K562 (cell line): Measurements from ENCODE around the gene SMCO4. TPM values are rescaled to one million over a fixed set of nuclear protein-coding genes. Genes with fewer than 3 reads are reported as not detected.

Source experiments
- ATAC-seq: fragments of 200-7000 bp; cut with Tn5 transposase; 3 replicates; pipeline ENCODE4 v1.9.1; 2020; ENCODE audit warnings: moderate library complexity
- BruUV-seq: library from RNA; stranded (reverse); fragments of 400-500 nt; replicated peaks from 2 replicates; lab custom pipeline; 2021; lab: Mats Ljungman, UMichigan
- CTCF ChIA-PET: fragments of 300-600 bp; formaldehyde crosslinking; extraction: SDS; loops from one replicate; lab custom pipeline; 2021; ENCODE audit warnings: low intra/inter-chr PET ratio; lab: Yijun Ruan, JAX
- POLR2A ChIA-PET: fragments of 300-600, 350-650 bp; sonication (Branson Sonifier 250); formaldehyde crosslinking; extraction: SDS; loops from one replicate; lab custom pipeline; 2021; ENCODE audit warnings: antibody characterized with exemption, inconsistent platforms; lab: Yijun Ruan, JAX
- DNase-seq, 4 experiments: peaks; one replicate each; pipeline versions ENCODE4 v3.0.0 to v3.0.0-alpha.2; 2011 to 2018; ENCODE audit warnings: low spot score in 3 of 4, mixed read lengths in 3 of 4; ENCODE audit errors: extremely low read depth in 1 of 4
- FAIRE-seq: peaks from 2 replicates; lab custom pipeline; 2011; peaks lifted over from hg19 to GRCh38; lab: Jason Lieb, UNC
- H2AFZ ChIP-seq: 2 replicates; pipeline ENCODE4 v1.6.0; 2011; ENCODE audit warnings: low read depth, low read length, control low read depth, inconsistent platforms
- H3K27ac ChIP-seq: fragments of 200-600 bp; 3 replicates; pipeline ENCODE4 v1.8.0; 2011; ENCODE audit warnings: low read depth, mild to moderate bottlenecking, control low read depth, inconsistent platforms, low read length, moderate library complexity, mixed read lengths; ENCODE audit errors: extremely low read depth
- H3K27me3 ChIP-seq, 2 experiments: fragments of 300-600 bp in 1 of 2; 2 replicates in 1 of 2; 3 replicates in 1 of 2; pipeline versions ENCODE4 v1.6.0 to v1.8.0; 2011; ENCODE audit warnings: inconsistent platforms in 2 of 2, low read length in 2 of 2, mild to moderate bottlenecking in 1 of 2, mixed read lengths in 1 of 2, moderate library complexity in 1 of 2; ENCODE audit not compliant: control insufficient read depth in 2 of 2, insufficient read depth in 2 of 2
- H3K36me3 ChIP-seq: fragments of 300-600 bp; 3 replicates; pipeline ENCODE4 v1.8.0; 2011; ENCODE audit warnings: mild to moderate bottlenecking, low read length, inconsistent platforms; ENCODE audit not compliant: control insufficient read depth, insufficient read depth
- H3K4me1 ChIP-seq, 2 experiments: fragments of 200-600 bp in 1 of 2; replicated peaks in 1 of 2; 2 replicates in 1 of 2; 3 replicates in 1 of 2; pipeline versions ENCODE4 v1.5.1 to v1.8.0; 2011; ENCODE audit warnings: inconsistent platforms in 2 of 2, low read length in 2 of 2, mild to moderate bottlenecking in 1 of 2, mixed read lengths in 1 of 2, moderate library complexity in 1 of 2; ENCODE audit not compliant: control insufficient read depth in 2 of 2, insufficient read depth in 2 of 2
- H3K4me2 ChIP-seq: 2 replicates; pipeline ENCODE4 v1.6.1; 2011; ENCODE audit warnings: low read length, control low read depth, inconsistent platforms, mixed read lengths; ENCODE audit not compliant: insufficient read depth
- H3K4me3 ChIP-seq: fragments of 200-600 bp; sonication (generic), shearing (Covaris generic); 2 replicates; pipeline ENCODE4 v1.5.1; 2016; ENCODE audit warnings: control low read depth, inconsistent platforms
- H3K79me2 ChIP-seq: fragments of 200-600 bp; 3 replicates; pipeline ENCODE4 v1.8.0; 2011; ENCODE audit warnings: low read length, inconsistent platforms; ENCODE audit not compliant: control insufficient read depth, insufficient read depth
- H3K9ac ChIP-seq, 2 experiments: 2 replicates each; pipeline versions ENCODE4 v1.6.0 to v1.6.1; 2011; ENCODE audit warnings: low read depth in 2 of 2, low read length in 2 of 2, control low read depth in 1 of 2, inconsistent platforms in 1 of 2, mild to moderate bottlenecking in 1 of 2, mixed read lengths in 1 of 2; ENCODE audit not compliant: insufficient read depth in 1 of 2
- H3K9me1 ChIP-seq: one replicate; pipeline ENCODE4 v1.6.0; 2011; ENCODE audit warnings: inconsistent platforms, mild to moderate bottlenecking, low read length, moderate library complexity; ENCODE audit not compliant: control insufficient read depth, insufficient read depth
- H3K9me3 ChIP-seq: replicated peaks from 2 replicates; pipeline ENCODE4 v1.5.1; 2011; ENCODE audit warnings: low read depth, low read length, inconsistent platforms; ENCODE audit not compliant: control insufficient read depth, insufficient read depth
- H4K20me1 ChIP-seq: replicated peaks from 2 replicates; pipeline ENCODE4 v1.6.1; 2011; ENCODE audit warnings: low read length, inconsistent platforms, mixed read lengths; ENCODE audit not compliant: control insufficient read depth, insufficient read depth
- BDP1 ChIP-seq: IDR thresholded peaks from 3 replicates; pipeline ENCODE4 v1.6.1; 2011; ENCODE audit not compliant: insufficient read length, insufficient read depth
- GABPA ChIP-seq: fragments of 200-800 bp; sonication (Bioruptor generic); conservative IDR thresholded peaks from 2 replicates; pipeline ENCODE4 v1.6.1; 2016; ENCODE audit warnings: low read depth, missing genetic modification characterization, missing compliant biosample characterization
- HCFC1 ChIP-seq: IDR thresholded peaks from 2 replicates; pipeline ENCODE4 v1.6.1; 2012; ENCODE audit warnings: low read depth, low read length, improper control_type of control experiment
- HDAC3 ChIP-seq: fragments of 450-650 bp; IDR thresholded peaks from 2 replicates; pipeline ENCODE4 v1.6.1; 2018; ENCODE audit warnings: borderline replicate concordance, mild to moderate bottlenecking, moderate library complexity; ENCODE audit not compliant: partially characterized antibody
- KHSRP ChIP-seq: fragments of 450-650 bp; IDR thresholded peaks from 2 replicates; pipeline ENCODE4 v1.6.1; 2017
- SMAD4 ChIP-seq: fragments of 250-450 bp; sonication (Bioruptor Pico); conservative IDR thresholded peaks from 2 replicates; pipeline ENCODE4 v1.8.0; 2021; ENCODE audit warnings: inconsistent platforms, mild to moderate bottlenecking, moderate library complexity
- XRCC3 ChIP-seq: fragments of 450-650 bp; IDR thresholded peaks from 2 replicates; pipeline ENCODE4 v1.6.1; 2017; ENCODE audit warnings: mild to moderate bottlenecking, moderate library complexity
- ZKSCAN3 ChIP-seq: fragments of 250-450 bp; sonication (Bioruptor Pico); IDR thresholded peaks from 2 replicates; pipeline ENCODE4 v1.4.0; 2020
- ZNF282 ChIP-seq: sonication (generic); formaldehyde crosslinking; IDR thresholded peaks from 2 replicates; pipeline ENCODE4 v1.8.1; 2023; ENCODE audit warnings: missing genetic modification reagents
- ZNF354B ChIP-seq: fragments of 250-450 bp; sonication (Bioruptor Pico); IDR thresholded peaks from 2 replicates; pipeline ENCODE4 v1.4.0; 2020
- ZZZ3 ChIP-seq: fragments of 450-650 bp; IDR thresholded peaks from 2 replicates; pipeline ENCODE4 v1.6.1; 2016; ENCODE audit warnings: antibody characterized with exemption, mild to moderate bottlenecking, moderate library complexity
- WGBS: fragments of 100-300 bp; shearing (Covaris generic); methylation state at CpG from one replicate; pipeline ENCODE4 v1.1.6; 2016; ENCODE audit warnings: low coverage, mixed read lengths; ENCODE audit not compliant: insufficient coverage; ENCODE audit errors: missing lambda C conversion rate; 5-methylcytosine and 5-hydroxymethylcytosine counted together
- in situ Hi-C: fragments of 300-500 bp; cut with MboI; formaldehyde crosslinking; loops from 4 replicates; pipeline ENCODE4 v1.15.0; 2018; ENCODE audit warnings: inconsistent platforms, mixed read lengths
- intact Hi-C: fragments of 100-400 bp; cut with micrococcal nuclease; formaldehyde crosslinking; loops from 2 replicates; pipeline ENCODE4 v1.14.2; 2022
- polyA plus RNA-seq, 8 experiments: library from polyadenylated mRNA; depleted of rRNA in 4 of 8; stranded (reverse) in 5 of 8; unstranded in 3 of 8; fragments of >200 nt; fragmentation: Nextera tagmentation in 2 of 8; fragmentation: Illumina TruSeq in 1 of 8; extraction: Ambion mirVana in 2 of 8; extraction: Trizol in 1 of 8; gene quantifications; 2 replicates each; pipeline versions ENCODE4 v1.2.1 to v1.2.3, GENCODE V29; 2011 to 2014; ENCODE audit warnings: inconsistent platforms in 1 of 8, missing spikeins in 1 of 8
- total RNA-seq, 7 experiments: library from RNA; depleted of rRNA in 6 of 7; stranded (reverse); fragments of >200 nt in 6 of 7; fragmentation: Illumina TruSeq in 2 of 7; extraction: Trizol in 2 of 7; gene quantifications; 2 replicates each; pipeline versions ENCODE4 v1.2.1 to v1.2.3, GENCODE V29; 2011 to 2021; ENCODE audit warnings: low replicate concordance in 1 of 7
- TF ChIP-seq, protein P1 (sequence below): fragments of 250-450 bp; sonication (Bioruptor Pico); IDR thresholded peaks from 2 replicates; pipeline ENCODE4 v1.5.0; 2021
- TF ChIP-seq, protein P2 (sequence below): fragments of 250-450 bp; sonication (Bioruptor Pico); IDR thresholded peaks from 2 replicates; pipeline ENCODE4 v1.4.0; 2020; ENCODE audit warnings: mild to moderate bottlenecking, moderate library complexity
- TF ChIP-seq, protein P3 (sequence below): fragments of 450-650 bp; IDR thresholded peaks from 2 replicates; pipeline ENCODE4 v1.6.1; 2017; ENCODE audit warnings: antibody characterized with exemption
- TF ChIP-seq, protein P4 (sequence below): sonication (generic); formaldehyde crosslinking; IDR thresholded peaks from 2 replicates; pipeline ENCODE4 v1.8.0; 2022; ENCODE audit warnings: missing genetic modification reagents, mild to moderate bottlenecking, borderline replicate concordance

Gene SMCO4
- total and polyA plus RNA-seq, 9 of the 15 experiments (the other 6 are each of a cell fraction or from before 2014, with no cell fraction given) = 1.8 to 27.8 (median 15.3) TPM

DNA sequence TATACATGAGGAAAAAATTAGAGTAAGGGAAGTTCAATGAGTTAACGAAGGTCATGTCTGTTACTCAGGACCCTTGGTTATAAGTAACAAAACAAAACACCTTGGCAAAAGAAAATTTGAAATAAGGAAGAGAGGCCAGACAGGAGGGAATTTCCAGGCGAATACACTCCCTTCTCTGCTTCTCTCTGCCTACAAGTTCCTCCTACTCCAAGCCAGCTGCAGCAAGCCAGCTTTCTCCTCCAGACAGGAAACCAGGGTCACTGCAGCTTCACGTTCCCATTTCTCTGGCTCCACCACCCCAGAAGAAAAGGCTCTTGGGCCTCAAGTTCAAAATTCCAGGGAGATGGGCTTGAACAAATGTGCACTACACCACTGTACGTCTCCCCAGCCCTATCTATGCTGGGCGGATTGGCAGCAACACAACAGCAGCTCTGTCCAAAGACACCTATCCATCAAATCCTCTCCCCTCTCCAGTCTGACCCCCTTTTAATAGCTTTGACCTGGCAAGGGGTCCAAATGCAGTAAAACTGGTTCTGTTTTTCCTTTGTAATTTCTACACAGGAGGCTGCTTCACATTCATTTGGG is 27.7 kb downstream of the SMCO4 start:
- H3K79me2 ChIP-seq = no peaks in the 10 kb centered on the region
- no peak overlapping the region for H3K4me3 ChIP-seq
- no peaks in the 10 kb centered on the region for H3K36me3 ChIP-seq
- H4K20me1 ChIP-seq = peaks cover 3% of the 10 kb centered on the region; the same call in 1 of the 2 replicates
- BruUV-seq = no TSS peak
- ATAC-seq (no peak), FAIRE-seq (no peak), DNase-seq (no peak)
- no peaks in the 10 kb centered on the region for H3K4me1 ChIP-seq
- ChIA-PET POLR2A (interaction anchor here (0.9 to 1.6 kb wide), 2 partner anchors 11 to 27 kb away, joined by 3 to 4 read pairs; no protein-coding TSS in a partner anchor), CTCF (no interaction called here)
- in situ Hi-C loops (no loop called here), intact Hi-C loops (no loop called here)
- H2AFZ ChIP-seq = no peak overlapping the region
- H3K27ac ChIP-seq = no peak overlapping the region
- H3K9me1 ChIP-seq = no peaks in the 10 kb centered on the region
- 34% methylated on average over 5 of the region's 5 CpGs for WGBS
- no peaks in the 10 kb centered on the region for H3K9me3 ChIP-seq
- no peaks in the 10 kb centered on the region for H3K27me3 ChIP-seq
- no peak overlapping the region for H3K9ac ChIP-seq
- no peak overlapping the region for H3K4me2 ChIP-seq
- TF ChIP-seq, protein P1, sequence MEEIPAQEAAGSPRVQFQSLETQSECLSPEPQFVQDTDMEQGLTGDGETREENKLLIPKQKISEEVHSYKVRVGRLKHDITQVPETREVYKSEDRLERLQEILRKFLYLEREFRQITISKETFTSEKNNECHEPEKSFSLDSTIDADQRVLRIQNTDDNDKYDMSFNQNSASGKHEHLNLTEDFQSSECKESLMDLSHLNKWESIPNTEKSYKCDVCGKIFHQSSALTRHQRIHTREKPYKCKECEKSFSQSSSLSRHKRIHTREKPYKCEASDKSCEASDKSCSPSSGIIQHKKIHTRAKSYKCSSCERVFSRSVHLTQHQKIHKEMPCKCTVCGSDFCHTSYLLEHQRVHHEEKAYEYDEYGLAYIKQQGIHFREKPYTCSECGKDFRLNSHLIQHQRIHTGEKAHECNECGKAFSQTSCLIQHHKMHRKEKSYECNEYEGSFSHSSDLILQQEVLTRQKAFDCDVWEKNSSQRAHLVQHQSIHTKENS (CRISPR knock-in tag) = no peak
- TF ChIP-seq, protein P2, sequence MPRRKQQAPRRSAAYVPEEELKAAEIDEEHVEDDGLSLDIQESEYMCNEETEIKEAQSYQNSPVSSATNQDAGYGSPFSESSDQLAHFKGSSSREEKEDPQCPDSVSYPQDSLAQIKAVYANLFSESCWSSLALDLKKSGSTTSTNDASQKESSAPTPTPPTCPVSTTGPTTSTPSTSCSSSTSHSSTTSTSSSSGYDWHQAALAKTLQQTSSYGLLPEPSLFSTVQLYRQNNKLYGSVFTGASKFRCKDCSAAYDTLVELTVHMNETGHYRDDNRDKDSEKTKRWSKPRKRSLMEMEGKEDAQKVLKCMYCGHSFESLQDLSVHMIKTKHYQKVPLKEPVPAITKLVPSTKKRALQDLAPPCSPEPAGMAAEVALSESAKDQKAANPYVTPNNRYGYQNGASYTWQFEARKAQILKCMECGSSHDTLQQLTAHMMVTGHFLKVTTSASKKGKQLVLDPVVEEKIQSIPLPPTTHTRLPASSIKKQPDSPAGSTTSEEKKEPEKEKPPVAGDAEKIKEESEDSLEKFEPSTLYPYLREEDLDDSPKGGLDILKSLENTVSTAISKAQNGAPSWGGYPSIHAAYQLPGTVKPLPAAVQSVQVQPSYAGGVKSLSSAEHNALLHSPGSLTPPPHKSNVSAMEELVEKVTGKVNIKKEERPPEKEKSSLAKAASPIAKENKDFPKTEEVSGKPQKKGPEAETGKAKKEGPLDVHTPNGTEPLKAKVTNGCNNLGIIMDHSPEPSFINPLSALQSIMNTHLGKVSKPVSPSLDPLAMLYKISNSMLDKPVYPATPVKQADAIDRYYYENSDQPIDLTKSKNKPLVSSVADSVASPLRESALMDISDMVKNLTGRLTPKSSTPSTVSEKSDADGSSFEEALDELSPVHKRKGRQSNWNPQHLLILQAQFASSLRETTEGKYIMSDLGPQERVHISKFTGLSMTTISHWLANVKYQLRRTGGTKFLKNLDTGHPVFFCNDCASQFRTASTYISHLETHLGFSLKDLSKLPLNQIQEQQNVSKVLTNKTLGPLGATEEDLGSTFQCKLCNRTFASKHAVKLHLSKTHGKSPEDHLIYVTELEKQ (CRISPR knock-in tag) = no peak
- TF ChIP-seq HDAC3 = no peak
- no peak for TF ChIP-seq ZZZ3
- TF ChIP-seq XRCC3 = no peak
- TF ChIP-seq HCFC1 = no peak
- TF ChIP-seq GABPA (tag) = no peak
- no peak for TF ChIP-seq ZNF354B
- TF ChIP-seq, protein P3, sequence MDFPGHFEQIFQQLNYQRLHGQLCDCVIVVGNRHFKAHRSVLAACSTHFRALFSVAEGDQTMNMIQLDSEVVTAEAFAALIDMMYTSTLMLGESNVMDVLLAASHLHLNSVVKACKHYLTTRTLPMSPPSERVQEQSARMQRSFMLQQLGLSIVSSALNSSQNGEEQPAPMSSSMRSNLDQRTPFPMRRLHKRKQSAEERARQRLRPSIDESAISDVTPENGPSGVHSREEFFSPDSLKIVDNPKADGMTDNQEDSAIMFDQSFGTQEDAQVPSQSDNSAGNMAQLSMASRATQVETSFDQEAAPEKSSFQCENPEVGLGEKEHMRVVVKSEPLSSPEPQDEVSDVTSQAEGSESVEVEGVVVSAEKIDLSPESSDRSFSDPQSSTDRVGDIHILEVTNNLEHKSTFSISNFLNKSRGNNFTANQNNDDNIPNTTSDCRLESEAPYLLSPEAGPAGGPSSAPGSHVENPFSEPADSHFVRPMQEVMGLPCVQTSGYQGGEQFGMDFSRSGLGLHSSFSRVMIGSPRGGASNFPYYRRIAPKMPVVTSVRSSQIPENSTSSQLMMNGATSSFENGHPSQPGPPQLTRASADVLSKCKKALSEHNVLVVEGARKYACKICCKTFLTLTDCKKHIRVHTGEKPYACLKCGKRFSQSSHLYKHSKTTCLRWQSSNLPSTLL = no peak
- no peak for TF ChIP-seq ZKSCAN3
- TF ChIP-seq BDP1 = no peak
- TF ChIP-seq ZNF282 (CRISPR knock-in tag) = no peak
- TF ChIP-seq, protein P4, sequence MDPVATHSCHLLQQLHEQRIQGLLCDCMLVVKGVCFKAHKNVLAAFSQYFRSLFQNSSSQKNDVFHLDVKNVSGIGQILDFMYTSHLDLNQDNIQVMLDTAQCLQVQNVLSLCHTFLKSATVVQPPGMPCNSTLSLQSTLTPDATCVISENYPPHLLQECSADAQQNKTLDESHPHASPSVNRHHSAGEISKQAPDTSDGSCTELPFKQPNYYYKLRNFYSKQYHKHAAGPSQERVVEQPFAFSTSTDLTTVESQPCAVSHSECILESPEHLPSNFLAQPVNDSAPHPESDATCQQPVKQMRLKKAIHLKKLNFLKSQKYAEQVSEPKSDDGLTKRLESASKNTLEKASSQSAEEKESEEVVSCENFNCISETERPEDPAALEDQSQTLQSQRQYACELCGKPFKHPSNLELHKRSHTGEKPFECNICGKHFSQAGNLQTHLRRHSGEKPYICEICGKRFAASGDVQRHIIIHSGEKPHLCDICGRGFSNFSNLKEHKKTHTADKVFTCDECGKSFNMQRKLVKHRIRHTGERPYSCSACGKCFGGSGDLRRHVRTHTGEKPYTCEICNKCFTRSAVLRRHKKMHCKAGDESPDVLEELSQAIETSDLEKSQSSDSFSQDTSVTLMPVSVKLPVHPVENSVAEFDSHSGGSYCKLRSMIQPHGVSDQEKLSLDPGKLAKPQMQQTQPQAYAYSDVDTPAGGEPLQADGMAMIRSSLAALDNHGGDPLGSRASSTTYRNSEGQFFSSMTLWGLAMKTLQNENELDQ (CRISPR knock-in tag) = no peak
- TF ChIP-seq KHSRP = no peak
- no peak for TF ChIP-seq SMAD4 (CRISPR knock-in tag)
